Hepatocyte (in vitro differentiated cells): Measurements from ENCODE around the gene AP3M1. TPM values are rescaled to one million over a fixed set of nuclear protein-coding genes. Genes with fewer than 3 reads are reported as not detected.

Experiments
- DNase-seq: peaks from one replicate; pipeline ENCODE4 v3.0.0-alpha.2; 2016; ENCODE audit warnings: low spot score
- H2AFZ ChIP-seq: fragments of 200-600 bp; sonication (generic); 2 replicates; pipeline ENCODE4 v1.6.0; 2016; ENCODE audit warnings: antibody characterized with exemption, mild to moderate bottlenecking
- H3K27ac ChIP-seq: fragments of 200-600 bp; sonication (generic); 2 replicates; pipeline ENCODE4 v1.5.1; 2016; ENCODE audit warnings: mild to moderate bottlenecking
- H3K27me3 ChIP-seq: fragments of 200-600 bp; sonication (generic); 2 replicates; pipeline ENCODE4 v1.6.1; 2016
- H3K36me3 ChIP-seq: fragments of 200-600 bp; sonication (generic); replicated peaks from 2 replicates; pipeline ENCODE4 v1.5.1; 2016; ENCODE audit warnings: low read depth; ENCODE audit not compliant: insufficient read depth
- H3K4me1 ChIP-seq: fragments of 200-600 bp; sonication (generic); 2 replicates; pipeline ENCODE4 v1.5.1; 2016; ENCODE audit warnings: mild to moderate bottlenecking, moderate library complexity; ENCODE audit not compliant: insufficient read depth
- H3K4me2 ChIP-seq: fragments of 200-600 bp; sonication (generic); 2 replicates; pipeline ENCODE4 v1.6.0; 2016
- H3K4me3 ChIP-seq: fragments of 200-600 bp; sonication (generic); 2 replicates; pipeline ENCODE4 v1.5.1; 2016; ENCODE audit warnings: mild to moderate bottlenecking
- H3K79me2 ChIP-seq: fragments of 200-600 bp; sonication (generic); 2 replicates; pipeline ENCODE4 v1.6.0; 2017; ENCODE audit warnings: mild to moderate bottlenecking
- H3K9me2 ChIP-seq: fragments of 200-600 bp; sonication (generic); replicated peaks from 2 replicates; pipeline ENCODE4 v1.6.0; 2017; ENCODE audit warnings: mild to moderate bottlenecking; ENCODE audit not compliant: insufficient read depth
- H3K9me3 ChIP-seq: fragments of 200-600 bp; sonication (generic); 2 replicates; pipeline ENCODE4 v1.5.1; 2016; ENCODE audit warnings: low read depth, mild to moderate bottlenecking
- H4K20me1 ChIP-seq: fragments of 200-600 bp; sonication (generic); 2 replicates; pipeline ENCODE4 v1.6.0; 2016; ENCODE audit warnings: mild to moderate bottlenecking; ENCODE audit not compliant: insufficient read depth, poor library complexity, severe bottlenecking
- EZH2 ChIP-seq: fragments of 200-600 bp; sonication (generic); IDR thresholded peaks from 2 replicates; pipeline ENCODE4 v1.6.1; 2016; ENCODE audit warnings: antibody characterized with exemption, mild to moderate bottlenecking, borderline replicate concordance
- EZH2phosphoT487 ChIP-seq: fragments of 200-600 bp; sonication (generic); IDR thresholded peaks from one replicate; pipeline ENCODE4 v1.6.1; 2018; ENCODE audit warnings: antibody characterized with exemption, mild to moderate bottlenecking, low read depth, moderate library complexity; ENCODE audit not compliant: unreplicated experiment, severe bottlenecking
- WGBS: methylation state at CpG from one replicate; pipeline ENCODE4 v1.1.6; 2016; ENCODE audit warnings: low lambda C conversion rate; ENCODE audit errors: missing lambda C conversion rate; 5-methylcytosine and 5-hydroxymethylcytosine counted together
- polyA plus RNA-seq: library from polyadenylated mRNA; unstranded; fragments of >200 nt; fragmentation: Nextera tagmentation; extraction: Ambion mirVana; gene quantifications from 2 replicates; pipeline ENCODE4 v1.2.1, GENCODE V29; 2016
- total RNA-seq: library from RNA; depleted of rRNA; stranded (reverse); fragments of >200 nt; gene quantifications from 2 replicates; pipeline ENCODE4 v1.2.3, GENCODE V29; 2014
- TF ChIP-seq, protein P1 (sequence below): fragments of 200-600 bp; sonication (generic); IDR thresholded peaks from 2 replicates; pipeline ENCODE4 v1.5.1; 2016; ENCODE audit warnings: antibody characterized with exemption, mild to moderate bottlenecking; ENCODE audit not compliant: poor library complexity

AP3M1 gene
- total and polyA plus RNA-seq, 2 experiments from 2014 or later: 28.2 to 35.0 TPM

DNA sequence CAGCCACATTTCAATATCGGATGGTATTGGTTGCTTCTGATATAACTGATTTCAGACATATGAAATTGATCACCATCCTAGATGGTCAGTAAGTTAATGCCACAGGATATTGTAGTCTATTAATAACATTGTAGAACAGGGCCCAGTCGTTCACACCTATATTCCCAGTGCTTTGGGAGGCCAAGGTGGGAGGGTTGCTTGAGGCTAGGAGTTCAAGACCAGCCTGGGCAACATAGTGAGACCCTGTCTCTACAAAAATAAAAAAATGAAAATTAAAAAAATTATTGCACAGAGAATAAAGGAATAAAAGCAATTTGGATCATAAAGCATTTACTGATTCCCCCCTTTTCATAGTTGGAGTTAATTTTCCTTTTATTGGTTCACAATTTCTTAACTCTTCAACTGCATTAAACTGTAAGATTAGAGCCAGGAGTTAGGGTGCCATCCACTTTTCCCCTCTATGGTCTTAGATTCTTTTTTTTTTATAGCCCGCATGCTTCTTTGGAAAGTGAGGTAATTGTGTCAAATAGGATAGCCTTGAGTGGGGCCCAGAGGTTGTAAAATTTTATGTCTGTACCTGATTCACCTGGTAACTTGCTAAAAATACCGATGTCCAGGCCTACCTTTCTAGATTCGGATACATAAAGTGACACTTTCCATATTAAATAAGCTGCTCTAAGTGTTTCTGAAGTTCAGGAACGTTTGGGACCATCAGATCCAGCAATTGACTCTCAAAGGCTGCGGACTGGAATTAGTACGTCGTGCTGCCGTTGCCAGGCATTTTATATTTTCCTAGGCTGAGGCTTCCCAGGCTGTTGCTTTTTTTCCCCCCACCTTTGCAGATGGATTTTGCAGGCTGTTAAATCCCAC, 25.1 kb upstream of the AP3M1 start:
- Histone ChIP-seq H3K4me1 (peaks cover 14% of the 10 kb centered on the region), H3K79me2 (peaks cover 32% of the 10 kb centered on the region)

DNA sequence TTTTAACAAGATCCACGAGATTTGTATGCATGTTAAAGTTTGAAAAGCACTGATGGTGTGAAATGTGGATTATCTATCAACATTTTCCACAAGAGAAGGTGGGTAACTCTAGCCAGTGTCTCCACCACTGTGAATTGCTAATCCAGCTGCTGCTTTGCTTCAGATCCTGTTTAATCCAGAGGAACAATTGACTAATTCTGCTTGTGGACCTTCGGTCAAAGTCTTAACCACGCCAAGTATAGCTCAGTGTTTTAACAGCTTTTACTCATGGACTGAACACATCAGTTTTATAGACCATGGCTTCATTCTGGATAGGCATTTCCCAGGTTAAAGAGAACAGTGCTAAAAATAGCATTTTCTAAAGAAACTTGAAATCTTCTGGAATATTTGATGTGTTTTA, 23.9 kb upstream of the AP3M1 start:
- TF ChIP-seq, protein P1, sequence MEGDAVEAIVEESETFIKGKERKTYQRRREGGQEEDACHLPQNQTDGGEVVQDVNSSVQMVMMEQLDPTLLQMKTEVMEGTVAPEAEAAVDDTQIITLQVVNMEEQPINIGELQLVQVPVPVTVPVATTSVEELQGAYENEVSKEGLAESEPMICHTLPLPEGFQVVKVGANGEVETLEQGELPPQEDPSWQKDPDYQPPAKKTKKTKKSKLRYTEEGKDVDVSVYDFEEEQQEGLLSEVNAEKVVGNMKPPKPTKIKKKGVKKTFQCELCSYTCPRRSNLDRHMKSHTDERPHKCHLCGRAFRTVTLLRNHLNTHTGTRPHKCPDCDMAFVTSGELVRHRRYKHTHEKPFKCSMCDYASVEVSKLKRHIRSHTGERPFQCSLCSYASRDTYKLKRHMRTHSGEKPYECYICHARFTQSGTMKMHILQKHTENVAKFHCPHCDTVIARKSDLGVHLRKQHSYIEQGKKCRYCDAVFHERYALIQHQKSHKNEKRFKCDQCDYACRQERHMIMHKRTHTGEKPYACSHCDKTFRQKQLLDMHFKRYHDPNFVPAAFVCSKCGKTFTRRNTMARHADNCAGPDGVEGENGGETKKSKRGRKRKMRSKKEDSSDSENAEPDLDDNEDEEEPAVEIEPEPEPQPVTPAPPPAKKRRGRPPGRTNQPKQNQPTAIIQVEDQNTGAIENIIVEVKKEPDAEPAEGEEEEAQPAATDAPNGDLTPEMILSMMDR: no peak
- Histone ChIP-seq H3K9me3 (no peaks in the 10 kb centered on the region), H4K20me1 (no peaks in the 10 kb centered on the region), H3K79me2 (peaks cover 22% of the 10 kb centered on the region), H3K36me3 (no peaks in the 10 kb centered on the region), H3K4me1 (peaks cover 14% of the 10 kb centered on the region), H3K9me2 (no peaks in the 10 kb centered on the region), H3K27me3 (no peaks in the 10 kb centered on the region), H3K4me3 (no peak overlapping the region), H3K4me2 (no peak overlapping the region), H2AFZ (no peak overlapping the region), H3K27ac (peak overlapping the region; percentile 98)
- peak; percentile 50 for DNase-seq
- WGBS: 59% methylated on average over 3 of the region's 3 CpGs

More for the DNA sequence above, 25.1 kb upstream of the AP3M1 start:
- H3K4me2 ChIP-seq: peak overlapping the region; percentile 85
- TF ChIP-seq EZH2: no peak
- TF ChIP-seq EZH2phosphoT487: no peak
- TF ChIP-seq, protein P1: no peak
- peak overlapping the region; percentile 58 for H3K4me3 ChIP-seq
- H3K9me3 ChIP-seq: no peaks in the 10 kb centered on the region
- no peaks in the 10 kb centered on the region for H3K36me3 ChIP-seq
- no peaks in the 10 kb centered on the region for H3K9me2 ChIP-seq
- DNase-seq: peak; percentile 46
- peak overlapping the region; percentile 54 for H2AFZ ChIP-seq
- H3K27me3 ChIP-seq: no peaks in the 10 kb centered on the region
- H3K27ac ChIP-seq: peak overlapping the region; percentile 98
- WGBS: 26% methylated on average over 10 of the region's 10 CpGs
- no peaks in the 10 kb centered on the region for H4K20me1 ChIP-seq

DNA sequence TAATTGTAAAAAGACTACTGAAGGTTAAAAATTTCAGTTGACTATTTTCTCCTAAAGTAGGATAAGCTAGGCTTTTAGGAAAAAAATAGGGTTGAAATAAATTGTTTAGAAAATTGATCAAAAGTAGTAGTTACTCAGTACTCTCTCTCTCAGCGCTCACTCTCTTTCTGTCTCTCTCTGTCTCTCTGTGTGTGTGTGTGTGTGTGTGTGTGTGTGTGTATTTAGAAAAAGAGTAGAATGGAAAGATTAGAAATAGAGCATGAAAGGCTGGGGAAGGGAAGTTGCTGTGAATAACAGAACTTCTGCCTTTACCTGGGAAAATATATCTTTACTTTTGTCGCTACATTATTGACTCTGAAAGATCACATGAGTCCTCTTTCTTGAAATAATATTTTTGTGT, 21.0 kb upstream of the AP3M1 start:
- H3K9me3 ChIP-seq: no peaks in the 10 kb centered on the region
- WGBS: 72% methylated on average over 2 of the region's 2 CpGs
- no peaks in the 10 kb centered on the region for H4K20me1 ChIP-seq
- DNase-seq: no peak
- no peaks in the 10 kb centered on the region for H3K36me3 ChIP-seq
- H3K27ac ChIP-seq: peak overlapping the region; percentile 29
- peaks cover 10% of the 10 kb centered on the region for H3K4me1 ChIP-seq
- no peak overlapping the region for H2AFZ ChIP-seq
- H3K79me2 ChIP-seq: peaks cover 18% of the 10 kb centered on the region
- H3K4me3 ChIP-seq: no peak overlapping the region
- TF ChIP-seq, protein P1: no peak
- TF ChIP-seq EZH2: no peak
- TF ChIP-seq EZH2phosphoT487: no peak
- H3K27me3 ChIP-seq: no peaks in the 10 kb centered on the region
- H3K9me2 ChIP-seq: no peaks in the 10 kb centered on the region
- H3K4me2 ChIP-seq: peak overlapping the region; percentile 9
